Stimulated activated CD4-positive, alpha-beta T cell treated with anti-CD3 and anti-CD28 coated beads, Interleukin-4, amount 100 ng/mL, for 24 hours (primary cell): ENCODE data around the gene RBMS3.

Experiments
- DNase-seq: peaks from one replicate; pipeline ENCODE4 v3.0.0-alpha.2; 2020

Gene RBMS3

DNA sequence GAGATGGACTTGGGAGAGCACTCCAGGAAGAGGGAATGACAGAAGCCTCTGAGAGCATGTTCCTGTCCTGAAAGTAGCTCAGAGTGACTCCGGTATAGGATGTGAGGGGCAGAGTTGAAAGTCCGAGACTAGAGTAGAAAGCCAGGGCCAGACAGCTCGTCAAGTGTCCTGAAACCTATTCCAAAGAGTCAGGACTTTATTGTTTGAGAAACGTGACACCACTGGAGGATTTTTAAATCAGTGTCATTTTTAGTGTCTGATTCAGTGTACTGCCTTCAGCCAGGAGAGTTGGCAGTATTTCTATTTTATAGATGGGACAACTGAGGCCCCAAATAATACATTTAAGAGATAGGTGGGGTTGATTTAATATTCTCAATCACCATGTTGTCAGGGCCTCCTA, 1.6 kb upstream of the RBMS3 start:
- DNase-seq, result no peak

DNA sequence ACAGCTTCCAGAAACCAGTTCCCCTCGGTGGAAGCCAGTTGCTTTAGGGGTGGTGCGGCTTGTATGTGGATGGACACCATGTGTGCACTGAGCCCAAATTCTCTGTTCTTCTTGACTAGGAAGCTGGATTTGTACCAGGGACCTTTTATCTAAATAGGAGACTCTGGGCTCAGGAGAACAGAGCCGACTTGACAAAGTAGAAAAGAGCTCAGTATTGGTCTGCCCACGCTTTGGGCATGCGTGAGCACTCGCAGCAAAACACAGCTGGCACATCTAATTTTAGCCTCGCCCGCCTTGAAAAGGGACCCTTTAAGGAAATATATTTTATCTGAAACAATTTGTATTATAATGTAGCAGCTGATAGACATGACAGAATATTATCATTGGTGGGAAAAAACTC, 1.1 kb upstream of the RBMS3 start:
- no peak for DNase-seq

DNA sequence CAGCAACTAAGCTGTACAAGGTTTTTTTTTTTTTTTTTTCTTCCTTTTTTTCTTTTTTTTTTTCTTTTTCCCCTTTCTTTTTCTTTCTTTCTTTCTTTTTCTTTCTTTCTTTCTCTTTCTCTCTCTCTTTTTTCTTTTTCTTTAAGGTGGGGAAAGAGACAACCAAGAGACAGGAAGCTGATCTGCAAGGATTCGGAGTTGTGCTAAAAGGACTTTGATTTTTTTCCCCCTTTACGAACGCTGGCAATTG, 148 bp downstream of the RBMS3 start:
- DNase-seq, result no peak

DNA sequence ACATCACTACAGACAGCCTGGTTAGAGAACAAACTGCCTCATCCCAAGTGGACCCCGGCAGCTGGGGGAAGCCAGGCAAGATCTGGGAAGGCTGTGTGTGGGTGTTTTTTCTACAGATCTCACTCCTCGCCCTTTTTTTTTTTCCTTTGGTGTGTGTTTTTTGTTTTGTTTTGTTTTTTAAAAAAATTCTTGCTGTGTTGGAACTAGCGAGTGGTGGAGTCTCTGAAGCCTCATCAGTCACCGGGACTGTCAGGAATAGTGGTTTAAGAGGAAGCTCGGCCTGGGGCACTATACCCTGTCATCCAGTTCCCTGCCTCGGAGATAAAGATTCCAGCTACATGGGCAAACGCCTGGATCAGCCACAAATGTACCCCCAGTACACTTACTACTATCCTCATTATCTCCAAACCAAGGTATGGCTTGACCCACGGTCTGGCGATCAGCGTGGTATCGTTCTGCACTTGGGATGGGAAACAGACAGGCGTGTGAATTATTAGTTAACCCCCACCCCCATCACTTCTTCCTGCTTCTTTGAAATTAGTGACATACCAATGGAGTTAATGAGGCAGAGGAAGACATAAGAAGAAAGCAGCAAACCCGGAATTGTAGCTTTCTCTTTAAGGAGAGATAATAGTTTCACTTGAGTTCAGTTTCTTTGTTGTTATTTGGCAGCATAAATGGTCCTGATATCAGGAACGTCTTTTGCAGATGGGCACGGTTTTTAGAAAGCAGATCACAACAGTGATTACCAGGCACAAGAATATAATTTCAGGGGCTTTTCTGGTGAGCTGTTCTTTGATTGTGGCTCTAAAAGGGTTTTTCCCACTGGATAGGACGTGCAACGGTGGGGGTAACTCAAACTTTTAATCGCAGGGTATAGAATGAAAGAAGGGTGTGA, 722 bp downstream of the RBMS3 start:
- no peak for DNase-seq

DNA sequence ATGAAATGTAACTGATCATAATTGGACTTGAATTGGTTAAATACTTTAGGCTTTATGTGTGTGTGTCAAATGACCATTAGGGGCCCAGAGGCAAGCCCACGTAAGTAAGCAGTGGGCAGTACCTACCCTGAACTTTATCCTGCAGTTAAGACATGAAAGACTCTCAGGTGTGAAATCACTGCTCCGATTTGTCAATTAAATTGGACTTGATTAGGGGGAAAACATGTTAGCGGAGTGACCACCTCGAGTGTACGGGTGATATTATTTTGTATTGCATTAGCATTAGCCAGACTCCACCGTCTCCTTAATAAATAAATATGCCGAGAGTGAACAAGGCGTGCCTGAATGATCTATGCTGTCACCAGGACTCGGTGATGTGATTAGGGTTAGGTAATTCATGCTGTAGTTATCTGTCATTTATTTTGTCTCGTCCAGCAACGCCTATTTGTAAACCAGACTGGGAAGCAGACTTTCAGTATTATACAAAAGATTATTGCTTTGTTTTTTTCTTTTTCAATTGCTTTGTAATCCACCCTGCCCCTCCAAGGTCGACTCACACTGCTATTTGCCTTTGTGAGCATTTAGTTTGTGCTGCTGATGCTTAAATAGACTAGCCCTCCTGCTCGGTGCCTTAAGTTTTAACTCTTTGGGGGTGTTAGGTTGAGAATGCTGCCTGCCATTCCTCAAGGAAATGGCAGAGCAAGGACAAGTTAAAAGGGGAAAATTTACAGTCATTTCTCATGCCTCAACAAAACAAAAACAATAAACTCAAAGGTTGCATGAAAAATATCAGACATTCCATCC, 1.8 kb downstream of the RBMS3 start:
- no peak for DNase-seq

DNA sequence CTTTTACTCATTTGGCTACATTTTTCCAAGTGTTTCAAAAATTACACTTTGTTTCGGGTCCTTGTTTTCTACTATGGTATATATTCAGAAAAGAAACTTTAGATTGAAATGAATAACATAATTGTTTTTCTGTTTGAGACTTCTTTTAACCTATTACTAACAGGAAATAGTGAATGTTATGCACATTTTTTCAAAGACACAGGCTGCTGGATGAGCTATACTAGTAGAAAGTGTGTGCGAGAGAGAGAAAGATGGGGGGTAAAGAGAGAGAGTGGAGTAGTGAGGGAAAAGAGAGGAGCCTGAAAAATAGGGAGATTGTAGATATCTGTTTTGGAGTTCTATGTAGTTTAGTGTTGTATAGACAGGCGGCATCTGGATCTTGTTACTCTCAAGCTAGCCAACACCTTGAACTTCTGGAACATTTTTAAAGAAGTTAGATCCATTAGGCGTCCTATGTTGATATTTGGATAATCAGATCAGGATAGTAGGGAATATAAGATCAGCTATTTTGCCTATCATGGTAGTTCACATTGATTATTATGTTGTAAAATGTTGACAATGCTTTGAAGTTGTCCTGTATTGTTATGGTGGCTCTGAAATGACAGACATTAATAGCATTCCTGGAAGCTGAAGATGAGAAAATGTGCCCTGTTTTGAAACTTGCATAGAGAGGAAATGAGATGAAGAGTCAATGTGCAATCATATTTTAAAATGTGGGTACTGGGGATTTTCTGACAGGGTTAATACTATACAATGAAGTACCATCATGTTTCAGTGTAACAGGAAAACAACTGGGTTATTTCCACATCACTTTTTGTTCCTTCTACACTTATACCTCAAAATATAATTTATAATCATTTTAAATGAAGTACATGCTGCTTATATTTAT, 2.6 kb downstream of the RBMS3 start:
- no peak for DNase-seq

DNA sequence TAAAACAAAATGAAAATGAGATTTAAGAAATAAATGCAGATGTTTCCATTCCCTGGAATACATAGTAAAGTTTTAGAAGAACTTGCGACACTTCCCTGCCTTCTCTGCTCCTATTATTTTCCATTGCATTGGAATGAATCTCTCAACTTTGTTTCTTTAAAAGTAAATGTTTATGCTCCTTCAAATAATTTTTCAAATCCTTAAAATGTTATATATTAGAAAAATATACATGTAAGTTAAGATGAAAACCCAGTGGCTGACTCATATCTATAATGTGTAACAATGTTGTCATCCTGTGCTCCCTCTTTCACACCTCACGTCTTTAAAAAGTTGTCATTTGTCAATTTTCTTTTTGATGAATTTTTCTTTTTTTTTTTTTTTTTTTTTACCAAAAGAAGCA, 3.6 kb downstream of the RBMS3 start:
- DNase-seq, result no peak

DNA sequence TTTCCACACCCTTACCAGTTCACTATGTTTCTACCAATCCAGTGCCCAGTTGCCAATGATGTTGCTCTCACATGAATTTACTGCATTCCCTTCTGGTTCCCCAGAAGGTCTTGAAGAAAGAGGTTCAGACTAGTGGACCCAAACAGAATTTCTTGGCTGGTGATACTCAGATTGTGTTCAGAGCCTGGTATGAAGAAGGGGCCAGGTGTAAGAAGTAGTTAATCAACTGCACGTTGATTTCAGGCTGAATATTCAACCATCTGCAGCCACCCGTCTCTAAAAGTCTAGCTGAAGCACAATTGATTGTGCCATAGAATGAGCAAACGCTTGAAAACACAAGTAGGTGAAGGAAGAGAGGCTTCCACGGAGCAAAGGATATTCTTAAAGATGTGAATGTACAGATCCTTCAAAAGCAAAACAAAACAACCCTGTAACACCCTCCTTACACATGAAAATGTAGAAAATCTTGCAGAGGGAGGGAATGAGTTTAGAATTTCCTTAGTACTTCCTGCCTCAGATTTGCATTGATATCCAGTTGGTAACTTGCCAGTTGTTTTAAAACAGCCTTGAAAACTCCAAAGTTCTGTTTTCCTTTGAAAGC, 4.7 kb downstream of the RBMS3 start:
- DNase-seq, result no peak

DNA sequence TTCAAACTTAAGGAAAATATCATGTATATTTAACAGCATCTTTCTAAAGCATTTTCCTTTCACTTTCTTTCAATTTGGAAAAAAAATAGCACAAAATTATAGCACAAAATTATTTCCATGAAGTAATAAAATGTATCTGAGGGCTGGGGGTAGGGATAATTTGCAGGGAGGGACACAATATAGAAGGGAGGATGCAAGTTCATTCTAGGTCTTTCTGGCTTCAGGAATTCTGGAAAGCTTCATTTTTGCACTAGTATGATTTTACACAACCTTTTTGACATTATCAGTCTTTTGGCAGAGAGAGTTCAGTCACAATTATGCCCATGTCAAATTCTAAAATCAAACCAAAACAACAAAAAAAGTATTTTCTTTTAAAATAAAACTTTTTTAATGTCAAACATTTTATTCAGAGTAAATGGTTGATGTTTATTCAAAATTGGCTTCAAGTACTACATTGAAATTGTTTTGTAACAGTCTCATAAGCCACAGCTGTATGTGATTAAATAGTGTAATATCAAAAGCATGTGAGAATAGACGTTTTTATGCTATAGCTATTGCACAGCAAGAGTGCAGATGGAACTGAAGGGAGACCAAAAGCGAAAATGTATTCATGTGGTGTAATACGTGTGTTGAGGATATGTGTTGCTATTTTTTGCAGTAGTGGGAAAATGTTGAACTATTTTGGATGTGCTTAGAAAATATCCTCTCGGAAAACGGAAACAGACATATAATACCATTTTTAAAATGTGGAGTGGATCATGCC, 5.8 kb downstream of the RBMS3 start:
- no peak for DNase-seq

DNA sequence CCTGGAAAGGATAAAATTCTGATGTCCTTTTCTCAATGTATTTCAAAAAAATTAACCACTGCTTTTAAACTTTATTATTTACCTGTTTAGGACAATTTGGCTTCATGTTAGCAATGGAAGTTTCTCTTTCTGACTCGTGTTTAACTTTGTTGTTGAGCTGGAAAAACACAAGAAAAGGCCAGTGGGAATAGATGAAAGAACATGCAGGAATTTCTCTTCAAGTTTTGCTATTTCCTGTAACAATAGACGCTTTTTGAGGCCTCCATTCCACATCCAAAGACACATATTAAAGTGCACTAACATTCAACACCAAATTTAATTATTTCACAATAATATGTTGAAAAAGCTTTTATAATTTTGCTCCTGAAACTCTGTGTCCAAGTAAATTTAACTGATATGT, 9.7 kb downstream of the RBMS3 start:
- no peak for DNase-seq

DNA sequence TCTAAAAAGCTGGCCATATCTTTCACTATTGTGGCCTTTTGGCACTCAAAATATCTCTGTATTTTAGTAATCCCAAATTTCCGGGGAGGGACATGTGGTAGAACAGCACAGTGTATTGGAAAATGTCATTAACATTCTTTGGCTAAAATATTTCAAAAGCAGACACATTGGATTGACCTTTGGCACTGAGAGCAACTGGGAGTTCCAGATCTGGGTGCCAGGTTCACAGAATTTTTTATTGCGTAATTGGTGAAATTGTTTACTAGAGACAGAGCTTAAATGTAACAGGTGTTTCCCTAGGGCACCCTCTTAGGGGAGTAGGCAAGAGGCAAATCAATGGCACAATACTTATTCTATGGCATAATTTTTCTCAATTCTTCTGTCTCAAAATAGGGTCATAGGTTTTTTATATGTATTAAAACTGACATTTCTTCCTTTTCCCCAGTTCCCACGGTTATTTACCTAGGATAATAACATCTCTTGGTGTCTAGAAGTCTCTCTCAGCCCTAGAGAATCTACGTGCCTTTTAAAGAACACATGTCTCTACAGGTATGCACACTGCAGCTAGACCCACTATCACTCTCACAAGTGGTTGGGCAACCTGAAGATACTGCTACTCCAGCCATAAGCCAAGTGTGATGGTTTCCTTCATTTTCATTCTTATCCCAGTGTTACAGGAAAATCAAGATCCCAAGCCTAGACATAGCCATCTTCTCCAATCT, 10.6 kb downstream of the RBMS3 start:
- no peak for DNase-seq

DNA sequence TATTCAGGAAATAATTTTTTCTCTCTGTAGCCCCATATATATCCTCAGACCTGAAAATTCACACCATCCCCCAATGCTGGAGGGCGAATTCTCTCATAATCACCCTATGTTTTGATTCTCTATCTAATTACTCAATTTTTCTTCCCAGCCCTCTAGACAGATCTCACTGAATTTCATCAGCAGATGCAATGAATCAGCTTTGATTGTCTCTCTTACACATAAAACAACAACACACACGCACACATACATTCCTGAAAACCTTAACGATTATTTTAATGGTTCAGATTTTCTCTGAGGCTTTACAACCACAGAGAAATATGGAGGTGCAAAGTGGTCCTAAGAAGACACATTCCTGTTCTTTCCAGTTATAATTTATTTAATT, 11.1 kb downstream of the RBMS3 start:
- DNase-seq, result no peak

DNA sequence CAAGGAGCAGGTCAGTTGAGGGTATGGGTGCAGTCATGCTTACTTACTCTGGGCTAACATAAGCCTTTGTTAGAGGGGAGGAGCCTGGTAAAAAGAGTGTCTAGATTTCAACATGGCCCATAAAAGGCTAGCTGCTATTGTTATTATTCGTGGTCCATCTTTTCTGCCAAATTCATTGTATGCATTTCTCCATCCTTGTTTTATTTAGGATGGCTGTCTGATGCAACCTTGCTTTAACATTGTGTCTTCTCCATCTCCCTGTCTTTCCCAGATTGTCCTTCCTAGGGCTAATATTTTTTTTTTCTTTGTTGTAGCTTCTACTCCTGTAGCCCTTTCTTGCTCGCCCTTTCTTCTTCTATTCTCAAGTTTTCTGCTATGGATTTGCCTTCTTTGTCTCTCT, 12.6 kb downstream of the RBMS3 start:
- DNase-seq, result no peak

DNA sequence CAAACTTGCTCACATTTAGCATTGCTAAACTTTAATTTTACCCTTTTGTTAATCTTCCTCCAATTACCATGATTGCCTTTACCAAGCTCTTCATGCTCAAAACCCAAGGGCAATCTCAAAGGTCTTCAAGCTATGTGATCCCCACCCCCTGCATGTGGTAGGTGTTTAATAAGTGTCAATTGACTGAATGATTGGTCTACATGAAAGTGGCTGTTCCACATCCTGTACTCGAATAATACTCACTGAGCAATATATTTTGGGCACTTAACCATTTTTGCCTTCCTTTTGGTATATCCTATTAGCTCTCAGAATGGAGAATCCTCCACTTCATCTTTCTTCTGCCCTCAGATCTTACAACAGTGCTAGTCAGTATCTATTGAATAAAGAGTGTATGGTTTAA, 17.1 kb downstream of the RBMS3 start:
- DNase-seq, result no peak

DNA sequence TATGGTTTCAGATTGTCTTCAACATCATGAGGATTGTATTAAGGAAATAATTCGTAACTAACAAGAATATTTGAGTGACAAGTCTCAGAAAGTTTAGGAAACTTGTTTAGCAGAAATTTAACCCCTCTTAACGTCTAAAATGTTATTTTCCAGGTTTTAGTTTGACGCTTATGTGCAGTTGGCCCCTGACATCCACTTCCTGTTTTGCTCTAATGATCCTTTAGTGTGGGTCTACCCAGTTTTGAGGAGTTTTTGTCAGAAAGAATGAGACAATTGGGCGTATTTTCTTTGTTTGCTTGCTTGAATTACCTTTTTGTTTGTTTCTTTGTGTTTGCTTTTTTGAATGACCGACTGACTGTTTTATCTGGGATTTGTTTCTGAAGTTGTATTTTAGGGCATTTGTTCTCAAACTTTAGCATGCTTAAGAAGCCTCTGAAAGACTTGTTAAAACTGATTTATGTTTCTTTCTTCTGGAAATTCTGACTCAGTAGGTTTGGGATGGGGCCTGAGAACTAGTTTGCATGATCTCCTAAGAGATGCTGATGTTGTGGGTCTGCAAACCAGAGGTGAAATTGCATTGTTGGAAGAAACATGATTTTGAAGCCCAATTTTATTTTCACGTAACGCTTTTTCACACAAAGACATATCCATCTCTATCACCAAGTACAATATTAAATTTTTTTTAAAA, 20.6 kb downstream of the RBMS3 start:
- DNase-seq, result no peak

DNA sequence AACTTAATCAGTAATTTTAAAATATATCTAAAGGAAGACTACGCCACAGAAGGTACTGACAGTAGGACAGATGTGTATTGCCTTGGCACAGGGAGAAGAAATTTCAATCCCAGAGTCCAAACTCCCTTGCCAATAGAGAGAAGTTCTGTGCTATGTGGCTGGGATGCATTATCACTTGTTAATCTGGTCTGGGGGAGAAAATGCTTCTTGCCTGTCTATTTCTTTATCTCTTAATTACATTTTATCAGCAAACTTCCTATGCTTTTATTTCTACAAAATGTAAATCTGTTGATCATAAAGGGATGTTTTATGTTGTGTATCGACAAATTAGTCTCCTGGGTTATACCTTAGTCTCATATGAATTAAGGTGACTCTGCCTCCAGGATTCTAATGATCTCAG, 21.7 kb downstream of the RBMS3 start:
- DNase-seq, result no peak

DNA sequence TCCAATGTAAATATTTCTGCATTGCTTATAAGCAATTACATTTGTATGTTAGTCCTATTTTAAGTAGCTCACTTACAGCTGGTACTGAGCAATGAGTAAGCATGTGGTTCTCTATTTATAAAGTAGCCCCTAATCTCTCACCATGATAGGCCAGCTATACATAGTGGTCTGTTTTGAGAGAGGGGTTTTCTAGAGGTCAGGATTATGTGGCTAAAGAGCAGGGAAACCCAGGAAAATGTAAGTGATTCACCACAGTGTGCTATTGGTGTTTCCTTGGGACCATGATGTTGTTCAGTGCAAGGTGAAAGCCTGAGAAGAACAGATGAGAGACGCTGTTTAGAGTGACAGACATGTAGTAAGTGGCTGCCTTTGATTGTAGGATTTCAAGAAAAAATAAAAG, 26.4 kb downstream of the RBMS3 start:
- no peak for DNase-seq

DNA sequence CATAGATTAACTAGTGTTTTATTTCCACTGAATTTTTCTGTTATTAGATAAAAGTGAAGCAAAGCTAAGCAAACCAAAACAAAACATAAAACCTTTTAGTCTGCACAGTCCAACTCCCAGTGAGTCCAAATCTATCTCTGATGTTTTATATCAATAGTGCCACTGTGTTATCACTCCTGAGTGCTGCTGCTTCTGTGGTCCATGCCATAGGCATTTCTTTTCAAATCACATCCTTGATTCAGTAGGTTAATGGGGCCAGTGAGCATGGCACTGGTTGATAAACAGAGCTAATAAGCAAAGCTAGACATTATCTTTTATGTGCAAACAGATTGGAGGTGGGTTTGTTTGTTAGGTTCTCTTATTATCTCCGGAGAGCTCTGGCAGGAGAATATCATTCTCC, 30.0 kb downstream of the RBMS3 start:
- no peak for DNase-seq

DNA sequence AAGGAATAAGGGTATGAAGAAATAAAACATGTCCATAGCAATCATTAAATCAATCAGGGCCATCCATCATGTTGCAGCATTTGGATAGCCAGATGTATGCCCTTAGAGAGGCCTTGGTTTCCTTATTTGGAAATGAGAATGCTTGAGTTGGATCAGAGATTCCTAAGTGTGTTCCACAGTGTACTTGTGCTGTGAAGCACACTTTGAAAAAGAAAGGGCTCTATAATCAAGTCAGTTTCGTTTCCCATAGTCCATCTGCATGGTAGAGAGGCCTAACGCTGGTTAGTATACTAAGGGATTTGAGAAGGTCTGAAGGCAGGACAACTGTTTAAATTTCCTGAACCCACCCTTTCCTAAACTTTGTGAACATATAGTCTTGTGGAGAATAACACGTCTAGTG, 30.9 kb downstream of the RBMS3 start:
- DNase-seq, result no peak

DNA sequence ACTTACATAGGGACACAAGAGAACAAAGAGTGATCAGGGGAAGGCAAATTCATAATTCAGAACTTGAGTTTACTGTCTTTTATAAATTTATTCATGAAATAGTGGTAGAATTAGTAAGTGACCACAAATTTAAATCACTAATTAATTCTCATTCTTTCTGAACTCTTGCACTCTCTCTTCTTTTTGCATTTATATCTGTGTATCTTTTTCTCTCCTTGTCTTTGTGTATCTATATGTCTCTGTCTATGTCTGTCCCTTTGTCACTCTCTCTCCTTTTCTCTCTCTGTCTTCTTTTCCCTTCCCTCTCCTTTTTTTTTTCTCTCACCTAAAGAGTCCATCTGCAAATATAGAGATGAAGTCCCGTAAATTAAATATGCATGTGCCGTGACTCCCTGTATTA, 31.5 kb downstream of the RBMS3 start:
- DNase-seq, result no peak

DNA sequence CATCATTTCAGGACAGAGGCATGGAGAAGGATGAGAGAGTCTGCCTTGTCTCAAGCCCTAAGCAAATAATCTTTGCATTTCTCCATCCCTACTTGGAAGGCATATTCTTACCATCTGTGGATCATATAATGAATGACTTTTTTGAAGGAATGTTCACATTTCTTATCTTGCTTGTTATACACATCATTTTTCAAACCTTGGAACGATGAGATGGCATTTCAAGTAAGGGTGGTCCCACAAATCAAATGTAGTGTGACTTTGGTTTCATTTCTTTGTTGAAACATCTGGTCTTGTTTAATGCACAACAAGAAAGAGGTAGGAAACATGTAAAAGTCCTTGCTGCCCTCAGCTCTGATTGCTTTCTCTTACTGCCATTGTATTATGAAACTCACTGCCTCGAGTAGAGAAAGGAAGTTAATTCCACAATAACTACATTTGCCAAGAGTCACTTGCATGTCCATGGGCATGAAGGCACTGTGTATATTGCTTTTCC, 32.1 kb downstream of the RBMS3 start:
- DNase-seq, result no peak
